Measurements from ENCODE around the gene TLE4.

The TLE4 gene

GRCh38 chr9:79667120-79667519, 95.4 kb downstream of the TLE4 start:
- no peak for DNase-seq

DNA sequence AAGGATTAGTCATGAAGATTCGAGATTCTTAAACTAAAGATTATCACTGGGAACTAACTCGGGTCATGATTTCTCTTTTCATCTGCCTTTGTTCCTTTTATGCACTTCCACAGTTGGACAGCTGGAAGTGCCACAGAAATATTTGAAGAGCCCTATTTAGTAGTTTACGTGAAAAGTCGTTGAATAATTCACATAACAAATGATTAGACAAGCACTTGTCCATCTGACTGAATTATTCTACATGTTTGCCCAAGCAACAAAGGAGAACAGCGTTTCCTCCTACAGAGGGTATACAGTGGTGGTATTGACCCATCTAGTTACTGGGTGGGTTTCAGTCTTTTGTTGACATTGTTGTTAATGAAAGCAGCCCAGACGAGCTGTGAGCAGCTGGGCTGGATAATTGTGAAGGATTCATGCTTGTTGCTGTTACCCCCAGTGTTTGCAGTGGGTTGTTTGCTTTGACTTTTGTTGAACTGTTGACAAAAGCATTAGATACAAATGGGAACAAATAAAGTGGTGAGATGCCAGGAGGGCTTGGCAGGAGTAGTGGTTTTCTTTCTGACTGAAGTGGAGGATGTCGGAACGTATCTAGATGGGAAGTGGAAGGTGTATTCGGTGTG, 96.2 kb downstream of the TLE4 start:
- DNase-seq, result no peak

DNA sequence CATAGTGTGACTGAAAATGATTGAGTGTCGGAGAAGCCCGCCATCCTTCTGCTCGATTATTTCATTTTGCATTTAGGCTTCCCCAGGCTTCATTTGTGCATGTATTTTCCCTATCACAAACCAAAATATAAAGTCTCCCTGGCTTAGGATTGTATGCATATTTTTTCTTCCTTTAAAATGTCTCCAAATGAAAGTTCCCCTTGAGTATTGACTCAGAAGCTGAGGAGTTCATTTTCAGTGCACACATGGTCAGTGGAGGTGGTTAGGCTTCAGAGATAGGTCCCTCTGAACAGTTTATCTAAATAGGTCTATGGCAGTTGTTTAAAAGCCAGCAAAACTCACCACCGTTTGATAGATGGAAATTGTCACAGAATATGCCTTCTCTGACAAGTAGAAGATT, 97.2 kb downstream of the TLE4 start:
- no peak for DNase-seq

GRCh38 chr9:79670269-79670961, 98.7 kb downstream of the TLE4 start:
- no peak for DNase-seq

GRCh38 chr9:79671558-79671957, 99.8 kb downstream of the TLE4 start:
- DNase-seq, result no peak

GRCh38 chr9:79672236-79672635, 100.5 kb downstream of the TLE4 start:
- DNase-seq, result no peak

- DNase-seq, result no peak
Observed at GRCh38 chr9:79672891-79673290, 101.1 kb downstream of the TLE4 start.

DNA sequence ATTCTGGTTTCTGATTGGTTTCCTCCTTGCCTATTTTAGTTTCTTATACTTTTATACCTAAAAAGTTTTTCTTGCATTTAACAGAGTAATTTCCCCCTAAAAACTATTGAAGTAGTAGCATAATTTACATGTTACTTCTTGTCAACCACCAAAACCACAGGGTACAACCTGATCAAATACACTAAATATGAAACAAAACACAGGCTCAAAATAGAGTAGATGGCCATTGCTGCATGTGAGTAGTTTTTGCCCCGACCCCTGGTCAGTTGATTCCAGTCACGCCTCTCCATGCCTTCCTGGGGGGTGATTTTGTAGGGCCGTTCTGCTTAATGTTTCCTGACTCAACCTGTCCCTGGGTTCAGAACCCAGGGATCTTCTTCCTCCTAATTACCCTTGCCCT, 101.8 kb downstream of the TLE4 start:
- no peak for DNase-seq

DNA sequence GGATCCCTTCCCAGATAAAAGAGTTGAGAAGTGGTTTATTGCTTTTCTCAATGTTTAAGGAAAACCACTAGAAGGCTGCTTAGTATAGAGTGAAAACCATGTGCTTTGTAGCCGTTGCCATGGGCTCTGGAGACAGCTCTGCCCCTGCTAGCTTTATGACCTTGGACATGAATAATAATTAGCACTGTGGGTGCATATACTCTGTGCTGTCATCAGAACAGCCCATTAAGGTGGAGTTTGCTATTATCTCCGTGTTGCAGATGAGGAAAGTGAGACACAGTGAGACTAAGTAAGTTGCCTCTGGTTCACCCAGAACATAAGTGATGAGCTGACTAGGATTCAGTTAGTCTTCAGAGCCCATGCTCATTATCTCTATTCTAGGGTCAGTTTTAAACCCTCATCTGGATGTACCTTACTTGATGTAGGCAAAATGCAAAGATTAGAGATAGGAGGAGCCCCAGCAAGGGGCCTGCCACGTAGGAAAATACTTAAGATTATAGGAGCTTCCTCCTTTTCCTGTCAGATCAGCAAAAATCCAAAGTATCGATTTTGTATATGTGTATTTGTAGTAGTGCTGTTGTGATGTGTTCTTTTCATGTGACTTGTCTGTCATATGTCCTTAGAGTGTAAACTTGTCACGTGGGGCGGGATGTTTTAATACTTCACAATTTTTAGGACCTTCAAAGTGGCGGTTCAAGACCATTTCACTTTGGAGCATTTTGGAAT, 102.5 kb downstream of the TLE4 start:
- no peak for DNase-seq

- no peak for DNase-seq
Observed at GRCh38 chr9:79681576-79681975, 109.8 kb downstream of the TLE4 start.

DNA sequence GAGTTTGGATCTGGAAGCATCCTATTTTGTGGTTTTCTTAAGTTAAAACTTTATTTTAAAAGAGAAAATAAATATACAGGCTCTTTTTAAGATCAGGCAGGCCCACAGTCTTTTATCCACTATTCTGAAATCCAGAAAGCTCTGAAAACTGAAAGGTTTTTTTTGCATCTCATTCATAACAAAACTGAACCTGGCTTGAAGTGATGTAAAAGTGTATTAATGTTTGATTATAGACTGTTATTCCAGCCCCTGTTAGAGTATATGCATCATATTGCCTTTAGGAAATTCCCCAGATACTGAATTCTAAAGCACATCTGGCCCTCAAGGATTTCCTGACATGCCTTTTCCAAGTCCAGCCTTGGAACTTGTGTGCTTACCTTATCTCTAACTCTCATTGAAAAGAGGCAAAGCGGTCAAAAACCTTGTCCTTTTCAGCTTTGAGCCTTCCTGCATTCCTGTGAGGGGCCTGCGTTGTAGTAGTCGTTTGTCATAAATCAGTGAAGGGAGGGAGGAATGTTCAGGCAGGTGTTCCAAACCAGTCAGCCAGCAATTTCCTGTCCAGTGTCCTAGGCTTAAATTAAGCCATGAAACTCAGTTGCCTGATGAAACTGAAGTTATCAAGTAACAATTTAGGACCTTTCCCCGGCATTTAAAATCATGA, 110.4 kb downstream of the TLE4 start:
- peak; percentile 47 for DNase-seq

DNA sequence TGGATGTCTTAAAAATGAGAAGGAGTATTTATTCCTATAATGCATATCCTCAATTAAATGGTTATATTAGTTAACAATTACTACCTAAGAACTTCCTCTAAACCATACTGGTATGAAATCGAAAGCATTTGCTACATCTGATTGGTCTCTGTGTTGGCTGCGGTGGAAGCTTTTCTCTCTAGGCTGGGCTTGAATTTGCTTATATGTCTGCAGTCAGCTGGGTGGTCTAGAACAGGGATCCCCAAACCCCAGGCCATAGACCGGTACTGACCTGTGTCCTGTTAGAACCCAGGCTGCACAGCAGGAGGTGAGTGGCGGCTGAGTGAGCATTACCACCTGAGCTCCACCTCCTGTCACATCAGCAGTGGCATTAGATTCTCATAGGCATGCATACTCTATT, 112.3 kb downstream of the TLE4 start:
- DNase-seq, result no peak

- DNase-seq, result no peak
Observed at GRCh38 chr9:79684711-79685575, 113.2 kb downstream of the TLE4 start.

DNA sequence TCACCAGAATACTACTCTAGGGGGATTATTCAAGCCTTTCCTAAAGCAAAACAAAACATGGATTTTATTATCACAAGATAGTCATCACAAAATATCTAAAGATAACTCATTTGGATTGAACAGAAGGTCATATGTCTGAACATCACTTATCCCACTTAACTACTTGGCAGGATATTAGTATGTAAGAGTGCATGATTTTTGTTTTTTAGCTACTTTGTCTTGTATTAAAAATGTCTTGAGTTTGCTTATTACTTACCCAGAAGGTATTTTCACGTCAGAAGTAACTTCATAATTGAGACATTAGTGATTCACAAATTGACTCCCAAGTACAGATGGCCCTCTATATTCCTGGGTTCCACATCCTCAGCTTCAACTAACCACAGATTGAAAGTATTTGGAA, 113.8 kb downstream of the TLE4 start:
- no peak for DNase-seq

DNA sequence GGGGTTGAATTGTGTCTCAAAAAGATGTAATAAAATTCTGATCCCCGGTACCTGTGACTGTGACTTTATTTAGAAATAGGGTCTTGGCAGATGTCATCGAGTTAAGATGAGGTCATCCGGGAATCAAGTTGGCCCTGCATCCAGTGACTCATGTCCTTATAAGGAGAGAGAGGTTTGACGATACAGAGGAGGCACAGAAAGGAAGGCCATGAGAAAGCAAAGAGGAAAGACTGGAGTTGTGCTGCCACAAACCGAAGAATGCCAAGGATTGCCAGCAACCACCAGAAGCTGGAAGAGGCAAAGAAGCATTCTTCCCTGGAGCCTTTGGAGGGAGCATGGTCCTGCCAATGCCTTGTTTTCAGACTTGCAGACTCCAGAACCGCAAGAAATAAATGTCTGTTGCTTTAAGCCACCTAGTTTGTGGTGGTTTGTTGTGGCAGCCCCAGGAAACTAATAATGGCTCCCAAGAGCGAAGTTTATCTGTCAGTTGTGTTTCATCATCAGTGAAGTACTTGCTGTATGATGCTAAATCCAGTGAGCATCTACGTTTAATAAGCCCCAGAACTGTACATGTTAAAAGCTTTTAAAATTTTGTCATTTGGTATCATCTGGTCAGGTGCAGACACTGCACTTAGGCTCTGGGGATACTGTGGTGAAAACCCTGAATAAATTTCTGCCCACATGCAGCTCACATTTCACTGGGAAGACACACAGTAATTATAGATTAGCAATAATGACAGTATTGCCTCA, 114.8 kb downstream of the TLE4 start:
- DNase-seq, result no peak

DNA sequence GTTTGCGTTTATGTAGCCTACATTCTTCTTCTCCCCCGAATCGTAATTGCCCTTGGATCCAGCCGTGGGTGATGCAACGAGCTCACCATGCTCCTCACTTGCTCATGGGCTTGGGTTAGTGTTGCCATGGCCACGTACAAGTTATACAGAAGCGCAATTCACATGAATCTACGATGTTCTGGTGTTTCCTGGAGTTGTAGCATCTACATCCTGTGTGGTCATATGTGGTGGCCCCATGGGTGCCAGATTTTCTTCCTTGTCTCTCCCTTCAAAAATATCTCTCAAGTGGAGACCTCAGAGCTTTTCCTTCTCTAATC, 115.3 kb downstream of the TLE4 start:
- DNase-seq, result no peak

DNA sequence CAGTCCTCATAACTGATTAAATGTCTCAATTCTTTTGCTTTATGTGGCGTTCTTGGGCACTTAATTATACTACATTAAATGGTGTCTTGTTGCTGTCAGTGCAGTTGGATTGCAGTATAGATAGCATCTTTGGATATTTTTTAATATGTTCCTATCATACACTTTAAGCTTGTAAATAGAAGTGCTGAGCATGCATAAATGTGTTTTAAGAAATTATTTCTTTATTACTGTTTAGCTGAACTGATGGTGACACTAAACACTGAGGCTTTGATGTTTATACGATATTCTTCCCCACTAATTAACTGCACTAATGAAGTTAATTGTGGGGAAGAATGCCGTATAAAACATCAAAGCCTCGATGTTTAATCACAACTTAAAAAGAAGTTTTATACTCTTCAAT, 116.6 kb downstream of the TLE4 start:
- no peak for DNase-seq

- DNase-seq, result no peak
Observed at GRCh38 chr9:79689576-79689975, 117.8 kb downstream of the TLE4 start.

DNA sequence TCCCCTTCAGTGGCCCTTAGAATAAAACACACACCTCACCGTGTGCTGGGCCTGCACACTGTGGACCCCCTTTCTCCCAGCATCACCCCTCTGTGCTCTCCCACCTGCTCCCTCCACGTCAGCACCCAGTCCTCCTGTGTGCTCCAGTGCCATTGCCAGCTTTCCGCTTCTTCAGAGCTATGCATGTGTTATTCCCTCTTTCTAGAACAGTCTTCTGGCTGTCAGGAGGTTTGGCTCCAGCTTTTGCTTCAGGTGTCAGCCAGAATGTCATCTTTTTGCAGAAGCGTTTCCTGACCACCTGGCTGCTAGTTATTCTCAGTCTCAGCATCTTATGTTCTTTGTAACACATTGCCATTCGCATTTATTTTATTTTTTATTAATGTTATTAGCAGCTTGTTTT, 119.7 kb downstream of the TLE4 start:
- DNase-seq, result no peak

GRCh38 chr9:79692857-79693571, 121.2 kb downstream of the TLE4 start:
- no peak for DNase-seq

DNA sequence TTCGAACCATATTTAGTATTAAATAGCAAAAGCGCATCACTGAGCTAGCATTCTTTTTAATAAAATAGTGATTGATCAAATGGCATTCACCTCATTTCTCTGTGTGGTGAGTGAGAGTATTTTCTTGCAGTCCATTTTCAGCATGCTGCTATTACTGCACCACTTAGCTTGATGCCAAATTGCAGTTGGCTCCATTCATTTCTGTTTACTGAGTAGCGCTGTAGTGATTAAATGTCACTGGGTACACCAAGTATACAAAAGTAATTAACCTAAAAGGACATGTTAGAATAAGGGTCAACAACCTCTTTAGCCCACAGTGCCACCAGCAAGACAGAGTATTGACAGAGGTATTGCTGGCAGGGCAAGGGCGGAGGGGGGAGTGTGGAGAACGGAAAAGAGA, 122.0 kb downstream of the TLE4 start:
- no peak for DNase-seq

- DNase-seq, result no peak
Observed at GRCh38 chr9:79694208-79694607, 122.4 kb downstream of the TLE4 start.

All from kidney glomerular epithelial cell (primary cell).